NCI-H510A treated with DMSO at 0.1 percent for 48 hours (cell line): ENCODE data around the gene AMH.
A peak's percentile ranks its signal among the peaks of the same experiment; 100 is the strongest.
"Not testable (repeated sequence)": the region's sequence is repeated elsewhere in the genome, so short reads cannot be mapped to it uniquely, and the experiment has no call there.

Experiments used
- DNase-seq: peaks from one replicate; lab custom pipeline; 2025; lab: John Stamatoyannopoulos, UW

Gene AMH

DNA sequence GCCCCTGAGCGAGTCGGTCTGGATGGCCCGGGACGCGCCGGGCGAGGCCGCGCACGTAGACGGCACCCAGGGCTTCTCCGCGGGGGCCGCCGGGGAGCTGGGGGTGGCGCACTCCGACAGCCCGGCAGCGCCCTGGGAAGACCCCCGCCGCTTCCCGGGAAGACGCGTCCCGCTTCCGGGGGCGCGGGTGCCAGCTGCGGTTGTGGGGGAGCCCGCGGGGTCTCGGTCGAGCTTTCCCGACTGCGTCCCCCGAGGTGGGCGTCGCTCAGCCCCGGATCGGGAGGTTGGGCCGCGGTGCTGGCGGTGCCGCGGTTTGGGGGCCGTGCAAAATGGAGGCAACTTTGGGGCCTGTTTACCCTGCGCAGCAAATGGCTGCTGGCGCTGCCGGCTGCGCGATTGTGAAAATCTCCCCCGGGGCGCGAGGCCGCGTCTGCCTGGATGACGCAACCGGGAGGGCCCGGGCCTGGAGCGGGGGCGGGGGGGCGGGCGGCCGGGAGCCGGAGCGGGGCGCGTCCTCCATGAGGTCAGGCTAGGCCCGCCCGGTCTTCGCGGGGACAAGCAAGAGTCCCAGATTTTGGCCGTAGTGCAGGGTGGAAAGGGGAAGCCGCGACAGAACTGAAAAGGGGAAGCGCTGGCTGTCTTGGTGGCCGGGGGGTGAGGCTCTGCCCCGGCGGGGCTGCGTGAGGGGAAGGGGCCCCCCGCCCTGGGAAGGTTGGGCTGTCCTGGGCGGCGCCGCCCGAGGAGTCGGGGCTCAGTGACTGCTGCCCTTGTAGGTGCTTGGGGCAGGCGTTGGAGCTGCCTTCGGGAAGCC is 21.5 kb downstream of the AMH start:
- no peak for DNase-seq

DNA sequence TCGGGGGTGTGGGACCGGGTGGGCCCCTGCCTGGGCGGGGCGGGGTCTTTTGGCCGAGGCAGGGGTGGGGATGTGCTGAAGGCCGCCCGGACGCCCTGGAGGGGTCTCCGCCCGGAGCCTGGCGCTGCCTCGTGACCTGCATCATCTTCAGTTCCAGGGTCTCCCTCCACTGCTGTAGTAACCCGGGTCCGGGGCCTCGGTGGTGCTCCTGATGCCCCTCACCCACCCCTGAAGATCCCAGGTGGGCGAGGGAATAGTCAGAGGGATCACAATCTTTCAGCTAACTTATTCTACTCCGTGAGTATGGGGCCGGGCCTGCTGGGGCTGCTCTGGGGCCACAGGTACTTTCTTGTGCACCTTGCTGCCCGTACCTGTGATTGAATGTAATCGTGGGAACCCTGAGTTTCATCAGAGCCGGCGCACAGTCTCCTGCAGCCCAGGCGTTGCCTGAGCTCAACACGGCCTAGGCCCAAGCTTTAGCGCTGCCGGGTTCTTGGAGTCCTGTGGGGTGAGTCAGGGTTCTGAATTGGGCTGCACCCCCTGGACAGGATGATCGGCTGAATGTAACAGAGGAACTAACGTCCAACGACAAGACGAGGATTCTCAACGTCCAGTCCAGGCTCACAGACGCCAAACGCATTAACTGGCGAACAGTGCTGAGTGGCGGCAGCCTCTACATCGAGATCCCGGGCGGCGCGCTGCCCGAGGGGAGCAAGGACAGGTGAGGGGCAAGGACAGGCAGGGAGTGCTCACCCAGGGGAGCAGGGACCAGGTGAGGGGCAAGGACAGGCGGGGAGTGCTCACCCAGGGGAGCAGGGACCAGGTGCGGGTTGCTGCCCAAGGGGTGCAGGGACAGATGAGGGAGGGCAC is 22.3 kb downstream of the AMH start:
- no peak for DNase-seq

DNA sequence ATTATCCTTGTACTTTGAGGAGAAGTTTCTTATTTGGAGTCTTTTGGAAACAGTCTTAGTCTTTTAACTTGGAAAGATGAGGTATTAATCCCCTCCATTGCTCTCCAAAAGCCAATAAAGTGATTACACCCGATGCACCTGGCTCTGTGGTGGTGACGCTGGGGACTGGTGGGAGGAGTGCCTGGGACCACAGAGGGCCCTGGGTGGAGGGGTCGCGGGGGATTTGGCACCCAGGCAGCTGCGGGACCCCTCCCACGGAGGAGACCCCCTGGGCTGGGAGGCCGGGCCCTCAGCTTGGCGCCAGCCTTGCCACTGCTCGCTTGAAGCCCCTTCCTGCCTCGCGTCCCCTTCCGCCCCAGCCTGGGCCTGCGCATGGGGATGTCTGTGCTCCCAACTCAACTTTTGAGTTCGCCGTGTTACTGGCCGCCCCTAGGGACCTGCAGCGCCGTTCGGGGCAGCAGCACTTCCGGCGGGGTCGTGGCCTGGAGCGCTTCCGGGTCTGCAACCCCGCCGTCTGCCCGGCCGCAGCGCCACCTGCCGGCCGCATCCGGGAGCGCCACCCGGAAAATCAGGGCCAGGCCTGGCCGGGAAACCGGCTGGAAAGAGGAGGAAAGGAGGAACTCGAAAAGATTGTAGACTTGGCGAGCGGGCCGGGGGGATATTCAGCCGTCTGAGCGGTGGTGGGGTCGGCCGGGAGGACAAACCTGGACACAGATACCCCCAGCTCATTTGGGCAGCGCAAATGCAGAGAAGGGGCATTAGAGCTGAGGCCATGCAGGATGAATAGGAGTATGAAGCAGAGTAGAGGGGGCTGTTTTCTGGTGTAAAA is 24.4 kb downstream of the AMH start:
- peak; percentile 64 for DNase-seq

DNA sequence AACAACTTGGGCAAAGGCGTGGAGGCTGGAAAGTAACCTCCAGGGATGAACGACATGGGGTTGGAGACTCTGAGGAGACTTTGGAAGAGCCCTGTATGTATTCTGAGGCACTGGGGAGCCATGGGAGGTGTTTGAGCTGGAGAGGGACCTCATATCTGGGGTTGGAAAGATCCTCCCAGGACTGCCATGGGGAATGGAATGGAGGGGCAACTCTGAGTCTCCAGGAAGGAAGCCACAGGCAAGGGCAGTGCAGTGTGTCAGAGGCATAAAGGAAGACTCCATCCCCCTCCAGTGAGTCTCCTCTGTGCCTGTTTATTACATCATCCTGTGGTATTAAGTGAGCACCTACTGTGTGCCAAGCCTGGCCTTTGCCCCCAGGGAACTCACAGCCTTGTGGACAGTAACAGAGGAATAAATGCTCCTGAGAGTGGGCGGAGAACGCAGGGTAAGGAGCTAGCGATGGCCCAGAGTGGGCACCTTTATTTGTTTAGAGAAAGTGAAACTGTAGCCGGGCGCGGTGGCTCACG is 25.1 kb downstream of the AMH start:
- no peak for DNase-seq

DNA sequence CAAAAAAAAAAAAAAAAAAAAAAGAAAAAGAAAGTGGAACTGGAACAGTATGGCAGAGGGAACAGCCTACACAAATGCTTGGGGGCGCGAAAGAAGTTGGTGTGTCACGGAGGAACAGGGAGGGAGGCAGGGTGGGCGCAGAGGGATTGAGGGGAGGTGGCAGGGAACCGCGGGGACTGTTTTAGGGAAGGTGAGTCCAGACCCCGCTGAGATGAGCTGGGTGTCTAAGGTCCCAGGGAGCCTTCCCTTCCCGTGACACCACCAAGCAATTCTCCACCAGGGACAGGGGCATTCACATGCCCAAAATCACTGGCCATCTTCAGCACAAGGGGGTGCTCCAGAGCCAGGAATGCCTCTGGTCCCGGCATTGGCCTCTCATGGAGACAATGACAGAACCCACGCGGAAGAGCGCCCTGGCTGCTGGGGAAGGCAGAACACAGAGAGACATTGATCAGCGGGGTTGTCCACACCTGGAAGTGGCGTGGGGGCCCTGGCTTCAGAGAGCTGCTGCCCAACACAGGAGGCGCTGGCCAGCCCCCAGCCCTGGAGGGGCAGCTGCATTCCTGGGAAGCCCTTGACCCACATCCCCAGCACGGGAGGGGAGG is 25.9 kb downstream of the AMH start:
- DNase-seq = no peak

DNA sequence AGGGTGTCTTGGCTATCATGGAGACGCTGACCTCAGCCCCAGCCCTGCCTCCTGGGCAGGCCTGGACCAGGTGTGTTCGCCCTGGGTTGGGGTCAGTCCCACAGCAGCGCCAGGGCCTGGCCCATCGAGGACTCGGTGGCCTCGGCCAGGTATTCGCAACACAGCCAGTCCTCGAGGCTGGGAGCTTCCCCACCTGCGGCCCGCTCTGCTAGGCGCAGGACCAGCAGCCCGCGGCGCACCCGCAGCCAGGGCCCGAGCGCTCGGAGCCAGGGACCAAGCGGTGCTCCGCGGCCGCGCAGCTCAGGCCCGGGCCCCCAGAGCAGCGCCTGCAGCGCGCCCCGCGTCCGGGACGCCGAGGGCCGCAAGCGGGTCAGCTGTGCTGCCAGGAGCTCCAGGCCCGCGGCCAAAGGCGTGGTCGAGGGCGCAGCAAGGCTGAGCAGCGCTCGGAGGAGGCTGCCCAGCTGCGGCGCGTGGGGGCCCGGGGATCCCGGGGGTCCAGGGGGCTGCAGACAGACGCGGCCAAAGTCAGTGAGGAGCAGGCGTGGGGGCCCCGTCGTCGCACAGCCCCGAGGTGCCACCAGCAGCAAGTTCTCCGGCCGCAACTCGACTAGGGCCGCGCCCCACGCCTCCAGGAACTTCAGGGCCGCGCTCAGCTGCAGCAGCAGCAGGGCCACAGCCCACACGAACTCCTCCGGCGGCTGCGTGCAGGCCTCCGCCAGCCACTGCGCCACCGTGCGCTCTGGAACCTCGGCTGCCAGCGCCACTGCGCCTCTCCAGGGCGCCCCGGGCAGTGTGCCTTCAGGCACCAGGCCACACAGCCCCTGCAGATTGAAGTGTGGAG is 26.7 kb downstream of the AMH start:
- DNase-seq = no peak

DNA sequence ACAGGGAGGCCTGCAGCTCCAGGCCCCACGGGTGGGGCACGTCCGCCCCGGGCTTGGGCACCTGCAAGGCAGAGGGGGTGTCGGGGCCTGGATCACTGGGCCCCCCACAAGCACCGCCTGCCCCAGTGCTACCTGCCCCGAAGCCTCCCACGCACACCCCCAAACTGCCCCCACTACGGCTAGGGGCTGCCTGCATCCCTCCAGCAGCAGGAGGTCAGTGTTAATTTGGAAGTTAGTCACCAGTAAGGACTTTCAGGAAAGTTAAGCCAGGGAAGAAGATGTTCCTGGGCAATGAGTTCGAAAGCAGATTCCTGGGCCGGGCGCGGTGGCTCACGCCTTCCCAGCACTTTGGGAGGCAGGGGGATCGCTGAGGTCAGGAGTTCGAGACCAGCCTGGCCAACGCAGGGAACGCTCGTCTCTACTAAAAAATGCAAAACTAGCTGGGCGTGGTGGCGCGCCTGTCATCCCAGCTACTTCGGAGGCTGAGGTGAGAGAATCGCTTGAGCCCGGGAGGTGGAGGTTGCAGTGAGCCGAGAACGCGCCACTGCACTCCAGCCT is 27.4 kb downstream of the AMH start:
- no peak for DNase-seq

DNA sequence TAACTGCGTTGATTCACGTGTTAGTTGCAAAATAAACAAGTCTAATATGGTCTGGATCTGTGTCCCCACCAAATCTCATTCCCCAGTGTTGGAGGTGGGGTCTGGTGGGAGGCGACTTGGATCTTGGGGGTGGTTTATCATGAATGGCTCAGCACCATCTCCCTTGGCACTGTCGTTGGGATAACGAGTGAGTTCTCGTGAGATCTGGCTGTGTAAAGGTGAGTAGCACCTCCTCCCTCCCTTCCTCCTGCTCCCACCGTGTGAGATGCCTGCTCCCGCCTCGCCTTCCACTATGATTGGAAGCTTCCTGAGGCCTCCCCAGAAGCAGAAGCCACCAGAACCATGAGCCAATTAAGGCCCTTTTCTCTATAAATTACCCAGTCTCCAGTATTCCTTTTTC is 28.0 kb downstream of the AMH start:
- DNase-seq = no peak

DNA sequence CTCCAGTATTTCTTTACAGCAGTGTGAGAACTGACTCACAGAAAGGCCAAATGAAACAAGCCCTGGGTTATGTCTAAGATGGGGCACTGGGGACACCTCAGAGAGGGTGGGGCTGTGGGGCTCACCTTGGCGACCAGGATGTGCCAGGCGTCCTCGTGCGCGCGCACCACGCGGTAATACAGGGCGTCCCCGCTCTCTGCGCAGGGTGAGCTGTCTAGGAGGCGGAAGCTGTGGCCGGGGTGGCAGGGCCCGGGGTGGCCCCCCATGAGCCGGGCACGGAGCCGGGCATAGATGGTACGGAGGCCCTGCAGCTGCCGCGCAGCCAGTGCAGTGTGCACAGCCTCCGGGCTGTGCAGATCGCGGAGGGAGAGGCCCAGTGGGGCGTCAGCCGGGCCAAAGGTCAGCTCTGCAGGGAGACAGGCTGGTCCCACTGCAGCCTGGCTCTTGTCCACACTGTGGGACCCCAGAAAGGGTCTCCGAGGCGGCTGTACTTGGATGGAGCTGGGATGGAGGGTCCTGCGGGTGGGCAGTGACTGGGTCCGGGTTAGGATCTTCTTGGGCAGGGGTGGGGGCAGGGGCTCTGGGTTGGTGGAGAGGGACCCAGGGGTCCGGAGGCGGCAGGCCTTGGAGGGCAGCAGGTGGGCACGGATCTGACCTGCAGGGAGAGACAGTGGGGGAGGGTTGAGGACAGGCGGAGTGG is 29.5 kb downstream of the AMH start:
- DNase-seq = no peak

DNA sequence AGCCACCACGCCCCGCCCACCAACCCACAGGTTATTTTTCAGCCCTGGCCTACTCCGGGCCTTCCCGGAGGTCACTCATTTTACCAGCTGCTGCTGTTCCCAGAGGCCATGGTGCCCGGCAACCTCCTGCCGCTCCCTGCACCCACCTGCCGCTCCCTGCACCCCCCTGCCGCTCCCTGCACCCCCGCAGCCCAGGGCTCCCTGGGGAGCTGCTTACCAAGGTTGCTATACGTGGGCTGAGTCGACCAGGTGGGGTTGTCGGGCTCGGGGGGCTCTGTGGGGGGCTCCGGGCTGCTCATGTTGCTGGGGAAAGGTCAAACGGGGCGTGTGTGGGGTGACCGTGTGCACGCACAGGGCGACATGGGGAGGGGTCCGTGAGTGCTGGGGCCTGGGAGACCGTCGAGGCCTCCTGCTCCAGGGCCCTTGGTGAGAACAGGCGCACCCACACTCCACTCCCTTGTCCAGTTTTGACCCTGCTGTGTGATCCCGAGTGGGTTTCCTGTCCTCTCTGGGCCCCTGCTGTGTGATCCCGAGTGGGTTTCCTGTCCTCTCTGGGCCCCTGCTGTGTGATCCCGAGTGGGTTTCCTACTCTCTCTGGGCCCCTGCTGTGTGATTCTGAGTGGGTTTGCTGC is 31.6 kb downstream of the AMH start:
- no peak for DNase-seq

DNA sequence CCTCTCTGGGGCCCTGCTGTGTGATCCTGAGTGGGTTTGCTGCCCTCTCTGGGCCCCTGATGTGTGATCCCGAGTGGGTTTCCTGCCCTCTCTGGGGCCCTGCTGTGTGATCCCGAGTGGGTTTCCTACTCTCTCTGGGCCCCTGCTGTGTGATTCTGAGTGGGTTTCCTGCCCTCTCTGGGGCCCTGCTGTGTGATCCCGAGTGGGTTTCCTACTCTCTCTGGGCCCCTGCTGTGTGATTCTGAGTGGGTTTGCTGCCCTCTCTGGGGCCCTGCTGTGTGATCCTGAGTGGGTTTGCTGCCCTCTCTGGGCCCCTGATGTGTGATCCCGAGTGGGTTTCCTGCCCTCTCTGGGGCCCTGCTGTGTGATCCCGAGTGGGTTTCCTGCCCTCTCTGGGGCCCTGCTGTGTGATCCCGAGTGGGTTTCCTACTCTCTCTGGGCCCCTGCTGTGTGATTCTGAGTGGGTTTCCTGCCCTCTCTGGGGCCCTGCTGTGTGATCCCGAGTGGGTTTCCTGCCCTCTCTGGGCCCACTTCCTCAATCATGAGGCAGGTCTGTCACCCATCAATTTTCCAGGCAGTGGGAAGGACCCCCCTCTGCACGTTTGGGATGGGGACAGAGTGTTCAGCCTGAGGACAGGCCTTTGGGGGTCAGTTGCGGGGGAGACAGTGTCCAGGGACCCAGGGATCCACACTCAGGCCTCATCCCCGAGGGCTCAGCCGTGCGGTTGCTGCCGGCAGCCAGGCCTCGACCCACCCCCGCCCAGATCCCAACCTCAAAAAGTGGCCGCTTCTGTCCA is 32.3 kb downstream of the AMH start:
- DNase-seq = not testable (repeated sequence)

DNA sequence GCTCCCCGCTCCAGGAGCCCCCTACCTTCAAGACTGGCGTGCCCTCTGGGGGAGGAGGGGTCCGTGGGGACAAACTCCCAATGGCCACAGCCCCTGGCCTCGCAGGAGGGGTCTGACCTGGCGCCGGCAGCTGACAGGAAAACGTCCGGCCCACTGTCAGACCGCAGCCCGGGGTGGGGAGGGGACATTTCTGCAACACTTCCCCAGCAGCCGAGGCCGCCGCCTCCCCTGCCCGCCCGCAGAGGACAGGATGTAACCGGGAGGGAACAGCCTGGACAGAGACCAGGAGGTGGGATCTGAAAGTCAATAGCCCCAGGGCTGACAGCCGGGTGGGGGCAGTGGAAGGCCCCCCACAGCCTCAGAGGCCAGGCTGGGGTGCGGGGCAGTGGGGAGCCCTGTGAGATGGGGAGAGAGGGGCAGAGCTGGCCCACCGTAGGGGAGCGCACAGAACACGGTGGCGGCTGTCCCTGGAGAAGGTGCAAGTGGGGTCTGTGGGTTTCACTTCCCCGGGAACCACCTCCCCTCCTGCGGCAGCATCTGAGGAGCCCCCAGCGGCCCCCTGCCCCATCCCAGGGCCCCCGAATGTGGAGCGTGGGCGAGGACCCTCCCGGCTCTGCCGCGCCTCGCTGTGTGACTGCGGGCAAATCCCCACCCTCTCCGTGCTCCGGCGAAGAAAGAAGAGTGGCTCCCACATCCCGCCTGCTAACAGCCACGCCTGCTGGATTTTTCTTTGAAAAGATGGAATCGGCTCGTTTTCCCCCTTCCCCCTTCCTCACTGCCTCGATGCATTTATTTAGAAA is 33.1 kb downstream of the AMH start, which contains the start of gene PEAK3:
Gene PEAK3 (minus strand): TSS at position 114 of the 800 bp plus-strand sequence. CDS start 1,244 bp downstream, outside the sequence.
- DNase-seq = no peak

DNA sequence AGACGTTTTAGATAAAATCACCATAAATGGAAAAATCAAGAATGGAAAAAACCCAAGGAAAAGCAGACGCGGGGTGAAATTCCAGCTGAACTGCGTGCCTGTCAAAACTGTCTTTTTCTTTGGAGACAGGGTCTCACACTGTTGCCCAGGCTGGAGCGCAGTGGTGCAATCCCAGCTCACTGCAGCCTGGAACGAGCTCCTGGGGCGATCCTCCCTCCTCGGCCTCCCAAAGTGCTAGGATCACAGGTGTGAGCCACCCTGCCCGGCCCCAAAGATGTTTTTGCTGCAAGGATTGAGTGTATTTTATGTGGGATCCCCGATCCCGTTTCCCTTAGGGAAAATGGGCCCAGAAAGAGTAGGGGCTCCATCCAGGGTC is 33.7 kb downstream of the AMH start:
- no peak for DNase-seq

DNA sequence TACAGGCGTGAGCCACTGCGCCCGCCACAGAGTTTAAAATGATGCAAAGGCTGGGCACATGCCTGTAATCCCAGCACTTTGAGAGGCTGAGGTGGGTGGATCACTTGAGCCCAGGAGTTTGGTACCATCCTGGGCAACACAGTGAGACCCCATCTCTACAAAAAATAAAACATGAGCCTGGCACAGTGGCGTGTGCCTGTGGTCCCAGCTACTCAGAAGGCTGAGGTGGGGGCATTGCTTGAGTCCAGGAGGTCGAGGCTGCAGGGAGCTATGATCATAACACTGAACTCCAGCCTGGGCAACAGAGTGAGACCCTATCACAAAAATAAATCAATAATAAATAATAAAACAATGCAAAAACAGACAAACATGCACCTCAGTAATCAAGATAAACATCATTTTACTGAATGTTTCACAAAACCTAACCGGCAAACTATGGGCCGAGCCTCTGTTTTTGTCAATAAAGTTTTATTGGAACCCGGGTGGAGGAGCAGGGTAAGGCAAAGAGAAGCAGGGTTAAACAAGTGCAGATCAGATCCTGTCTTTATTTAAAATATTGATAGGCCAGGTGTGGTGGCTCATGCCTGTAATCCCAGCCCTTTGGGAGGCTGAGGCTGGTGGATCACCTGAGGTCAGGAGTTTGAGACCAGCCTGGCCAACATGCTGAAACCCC is 34.8 kb downstream of the AMH start:
- no peak for DNase-seq

DNA sequence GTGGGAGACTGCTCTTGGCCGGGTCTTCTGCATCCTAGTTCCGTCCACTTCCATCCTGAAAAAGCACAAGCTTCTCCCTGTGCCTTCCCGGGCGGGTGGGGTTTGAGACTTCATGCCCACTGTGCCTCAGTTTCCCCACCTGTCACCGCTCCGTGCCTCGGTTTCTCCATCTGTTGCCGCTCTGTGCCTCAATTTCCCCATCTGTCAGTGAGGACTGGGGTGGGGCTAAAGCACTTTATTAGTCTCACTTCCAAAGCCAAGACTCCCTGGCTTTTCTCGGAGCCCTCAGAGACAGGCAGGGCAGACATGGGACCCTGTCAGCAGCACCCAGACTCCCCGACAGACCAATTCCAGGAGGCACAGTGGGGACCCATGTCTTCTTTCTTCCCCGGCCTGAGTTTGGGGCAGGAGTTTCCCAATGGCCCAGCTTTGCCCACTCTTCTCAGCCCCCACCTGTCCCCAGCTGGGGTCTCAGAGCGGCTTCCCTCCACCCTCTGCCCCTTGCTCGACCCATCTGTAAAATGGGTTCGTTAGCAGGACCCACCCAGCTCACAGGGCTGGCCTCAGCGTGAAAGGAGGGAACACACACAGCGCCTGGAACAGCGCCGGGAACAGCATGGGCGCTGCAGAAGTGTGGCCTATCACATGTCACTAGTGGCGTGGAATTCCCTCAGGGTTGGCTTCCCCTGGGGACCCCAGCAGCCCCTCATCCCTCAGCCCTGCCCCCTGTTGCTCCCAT is 37.4 kb downstream of the AMH start:
- DNase-seq = no peak
